Measurements from ENCODE around the gene DMPK. TPM values are rescaled to one million over a fixed set of nuclear protein-coding genes. Genes with fewer than 3 reads are reported as not detected.

DMPK gene
- total RNA-seq, 1 experiment from 2014 or later, result 18.3 TPM

DNA sequence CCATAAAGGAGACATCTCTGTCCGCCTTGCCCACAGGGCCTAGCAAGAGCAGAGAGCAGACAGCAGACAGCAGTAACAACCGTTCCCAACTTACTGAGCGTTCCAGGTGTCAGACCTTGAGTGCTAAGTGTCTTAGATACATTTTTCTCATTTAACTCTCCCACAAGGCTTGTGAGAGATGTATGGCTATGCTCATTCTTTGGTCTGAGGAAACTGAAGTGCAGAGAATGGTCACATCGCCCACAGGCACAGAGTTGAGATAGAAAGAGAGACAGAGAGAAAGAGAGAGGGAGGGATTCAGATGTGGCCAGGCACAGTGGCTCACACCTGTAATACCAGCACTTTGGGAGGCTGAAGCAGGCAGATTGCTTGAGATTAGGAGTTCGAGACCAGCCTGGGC, 34.8 kb downstream of the DMPK start:
- DNase-seq (no peak), ATAC-seq (no peak)
- BruUV-seq (replicated peaks), result no TSS peak
- Histone ChIP-seq H3F3A (ENCODE audit: low read length, unreplicated experiment) (no peaks in the 10 kb centered on the region), H3K79me2 (ENCODE audit: low read length) (no peaks in the 10 kb centered on the region), H3K9me3 (ENCODE audit: low read length) (no peaks in the 10 kb centered on the region), H3K9ac (ENCODE audit: low read length) (no peak overlapping the region), H3K9me2 (replicated peaks; ENCODE audit: low read length) (no peaks in the 10 kb centered on the region), H3K27me3 (ENCODE audit: low read length) (no peaks in the 10 kb centered on the region), H3K4me2 (ENCODE audit: low read length) (no peak overlapping the region), H3K36me3 (ENCODE audit: low read depth, low read length) (no peaks in the 10 kb centered on the region), H4K20me1 (ENCODE audit: low read length) (no peaks in the 10 kb centered on the region), H3K4me3 (ENCODE audit: low read length) (no peak overlapping the region), H2AFZ (ENCODE audit: low read length) (no peak overlapping the region), H3K4me1 (ENCODE audit: insufficient read depth, low read length) (no peaks in the 10 kb centered on the region), H3K27ac (ENCODE audit: low read length) (no peak overlapping the region)
- intact Hi-C loops (cut with micrococcal nuclease), result no loop called here
- TF ChIP-seq EZH2phosphoT487 (IDR thresholded peaks at IDR 0.05; ENCODE audit: borderline replicate concordance, low read length) (no peak), CTCF (conservative IDR thresholded peaks at IDR 0.05; ENCODE audit: low read depth, low read length) (no peak), EZH2 (IDR thresholded peaks at IDR 0.05; ENCODE audit: low read length, unreplicated experiment) (no peak)
- CTCF ChIA-PET, result no interaction called here
- POLR2A ChIA-PET (ENCODE audit: unreplicated experiment), result no interaction called here

GRCh38 chr19:45746866-45747265, 35.4 kb downstream of the DMPK start:
- Histone ChIP-seq H3K9me3 (ENCODE audit: low read length) (no peaks in the 10 kb centered on the region), H3K4me3 (ENCODE audit: low read length) (no peak overlapping the region), H3K4me1 (ENCODE audit: insufficient read depth, low read length) (no peaks in the 10 kb centered on the region), H3K79me2 (ENCODE audit: low read length) (no peaks in the 10 kb centered on the region), H4K20me1 (ENCODE audit: low read length) (no peaks in the 10 kb centered on the region), H3K9me2 (replicated peaks; ENCODE audit: low read length) (no peaks in the 10 kb centered on the region), H3K27me3 (ENCODE audit: low read length) (no peaks in the 10 kb centered on the region), H2AFZ (ENCODE audit: low read length) (no peak overlapping the region), H3K4me2 (ENCODE audit: low read length) (no peak overlapping the region), H3K27ac (ENCODE audit: low read length) (no peak overlapping the region), H3K36me3 (ENCODE audit: low read depth, low read length) (no peaks in the 10 kb centered on the region), H3F3A (ENCODE audit: low read length, unreplicated experiment) (no peaks in the 10 kb centered on the region), H3K9ac (ENCODE audit: low read length) (no peak overlapping the region)
- ATAC-seq (no peak), DNase-seq (no peak)
- no peak for TF ChIP-seq EZH2phosphoT487 (IDR thresholded peaks at IDR 0.05; ENCODE audit: borderline replicate concordance, low read length)
- TF ChIP-seq CTCF (conservative IDR thresholded peaks at IDR 0.05; ENCODE audit: low read depth, low read length), result no peak
- TF ChIP-seq EZH2 (IDR thresholded peaks at IDR 0.05; ENCODE audit: low read length, unreplicated experiment), result no peak
- CTCF ChIA-PET, result no interaction called here
- BruUV-seq (replicated peaks), result no TSS peak
- intact Hi-C loops (cut with micrococcal nuclease), result no loop called here
- POLR2A ChIA-PET (ENCODE audit: unreplicated experiment), result no interaction called here

DNA sequence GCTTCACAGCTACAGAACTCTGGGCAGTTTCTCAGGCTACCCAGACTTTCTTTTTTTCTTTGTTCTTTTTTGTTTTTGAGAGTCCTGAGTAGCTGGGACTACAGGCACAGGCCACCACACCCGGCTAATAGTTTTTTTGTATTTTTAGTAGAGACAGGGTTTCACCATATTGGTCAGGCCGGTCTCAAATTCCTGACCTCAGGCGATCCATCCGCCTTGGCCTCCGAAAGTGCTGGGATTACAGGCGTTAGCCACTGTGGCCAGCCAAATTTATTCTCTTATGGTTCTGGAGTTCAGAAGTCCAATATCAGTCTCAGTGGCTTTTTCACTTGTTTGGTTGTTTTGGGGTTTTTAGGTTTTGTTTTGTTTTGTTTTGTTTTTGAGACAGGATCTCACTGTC, 36.7 kb downstream of the DMPK start:
- no peaks in the 10 kb centered on the region for H3K79me2 ChIP-seq (ENCODE audit: low read length)
- no peak for DNase-seq
- TF ChIP-seq CTCF (conservative IDR thresholded peaks at IDR 0.05; ENCODE audit: low read depth, low read length) (no peak), EZH2phosphoT487 (IDR thresholded peaks at IDR 0.05; ENCODE audit: borderline replicate concordance, low read length) (no peak), EZH2 (IDR thresholded peaks at IDR 0.05; ENCODE audit: low read length, unreplicated experiment) (no peak)
- no peak overlapping the region for H3K27ac ChIP-seq (ENCODE audit: low read length)
- no peaks in the 10 kb centered on the region for H3K9me3 ChIP-seq (ENCODE audit: low read length)
- no peak overlapping the region for H2AFZ ChIP-seq (ENCODE audit: low read length)
- no TSS peak for BruUV-seq (replicated peaks)
- H3K4me3 ChIP-seq (ENCODE audit: low read length), result no peak overlapping the region
- H3K4me2 ChIP-seq (ENCODE audit: low read length), result no peak overlapping the region
- H3K9ac ChIP-seq (ENCODE audit: low read length), result no peak overlapping the region
- no peaks in the 10 kb centered on the region for H4K20me1 ChIP-seq (ENCODE audit: low read length)
- H3K9me2 ChIP-seq (replicated peaks; ENCODE audit: low read length), result no peaks in the 10 kb centered on the region
- ATAC-seq, result no peak
- intact Hi-C loops (cut with micrococcal nuclease), result no loop called here
- no peaks in the 10 kb centered on the region for H3K27me3 ChIP-seq (ENCODE audit: low read length)
- H3K4me1 ChIP-seq (ENCODE audit: insufficient read depth, low read length), result no peaks in the 10 kb centered on the region
- ChIA-PET CTCF (no interaction called here), POLR2A (ENCODE audit: unreplicated experiment) (no interaction called here)
- H3K36me3 ChIP-seq (ENCODE audit: low read depth, low read length), result no peaks in the 10 kb centered on the region
- H3F3A ChIP-seq (ENCODE audit: low read length, unreplicated experiment), result no peaks in the 10 kb centered on the region

All from PC-3 (cell line).